Activated CD8-positive, alpha-beta T cell treated with anti-CD3 and anti-CD28 coated beads for 36 hours (primary cell): Measurements from ENCODE around the gene NCL. TPM values are rescaled to one million over a fixed set of nuclear protein-coding genes. Genes with fewer than 3 reads are reported as not detected.
"Not testable (repeated sequence)": the region's sequence is repeated elsewhere in the genome, so short reads cannot be mapped to it uniquely, and the experiment has no call there.

ENCODE experiments used
- ATAC-seq: fragments of 200-7000 bp; cut with Tn5 transposase; one replicate; pipeline ENCODE4 v1.10.0; 2021; ENCODE audit warnings: mild to moderate bottlenecking, moderate library complexity
- CTCF ChIA-PET: fragments of 350-600 bp; sonication (Branson Sonifier 250); formaldehyde crosslinking; loops from one replicate; lab custom pipeline; 2021; ENCODE audit warnings: antibody characterized with exemption; lab: Charles Lee
- POLR2A ChIA-PET: fragments of 350-600 bp; sonication (Branson Sonifier 250); formaldehyde crosslinking; loops from one replicate; lab custom pipeline; 2021; ENCODE audit warnings: antibody characterized with exemption; lab: Charles Lee
- DNase-seq: peaks from one replicate; pipeline ENCODE4 v3.0.0-alpha.2; 2020
- H3K27ac Mint-ChIP-seq: one replicate; pipeline ENCODE4 v1.8.0; 2021; ENCODE audit warnings: mild to moderate bottlenecking, mixed read lengths
- H3K27me3 Mint-ChIP-seq: one replicate; pipeline ENCODE4 v1.8.0; 2021; ENCODE audit warnings: mixed read lengths
- H3K36me3 Mint-ChIP-seq: one replicate; pipeline ENCODE4 v1.8.0; 2021; ENCODE audit warnings: low read depth, mixed read lengths
- H3K4me1 Mint-ChIP-seq: one replicate; pipeline ENCODE4 v1.8.0; 2021; ENCODE audit warnings: low read depth, mixed read lengths
- H3K4me3 Mint-ChIP-seq: one replicate; pipeline ENCODE4 v1.8.0; 2021; ENCODE audit warnings: mild to moderate bottlenecking, moderate library complexity, mixed read lengths
- H3K9me3 Mint-ChIP-seq: one replicate; pipeline ENCODE4 v1.8.0; 2021; ENCODE audit warnings: mixed read lengths
- CTCF ChIP-seq: fragments of 200-600 bp; IDR thresholded peaks from one replicate; pipeline ENCODE4 v1.8.0; 2022; ENCODE audit warnings: antibody characterized with exemption, mild to moderate bottlenecking
- intact Hi-C: fragments of 100-400 bp; cut with micrococcal nuclease; formaldehyde crosslinking; loops from one replicate; pipeline ENCODE4 v1.10.0; 2022
- total RNA-seq, 2 experiments: library from RNA; stranded (reverse); gene quantifications; one replicate each; pipeline ENCODE4 v1.2.3, GENCODE V29; 2021

NCL gene
- total RNA-seq, 2 experiments from 2014 or later, result 1,312 to 1,361 TPM

- no peak for DNase-seq
- Mint-ChIP-seq H3K4me3 (no peak overlapping the region), H3K9me3 (peaks cover 13% of the 10 kb centered on the region), H3K27me3 (peaks cover 25% of the 10 kb centered on the region), H3K36me3 (peaks cover 2% of the 10 kb centered on the region), H3K27ac (no peak overlapping the region), H3K4me1 (peaks cover 24% of the 10 kb centered on the region)
- intact Hi-C loops, result loop anchor here (5.0 to 10.0 kb wide), 2 partner anchors 115 to 182 kb away; no protein-coding TSS in a partner anchor
- CTCF ChIA-PET, result interaction anchor here (0.8 to 1.8 kb wide), 3 partner anchors 10 to 183 kb away, joined by 4 to 6 read pairs (median 5); no protein-coding TSS in a partner anchor
- ATAC-seq, result no peak
- no peak for TF ChIP-seq CTCF
- POLR2A ChIA-PET, result no interaction called here
Observed at GRCh38 chr2:231409776-231410175, 54.5 kb downstream of the NCL start.

- H3K4me3 Mint-ChIP-seq, ATAC-seq, DNase-seq, POLR2A ChIA-PET, H3K36me3 Mint-ChIP-seq, H3K27ac Mint-ChIP-seq, intact Hi-C loops: not testable (repeated sequence)
- H3K9me3 Mint-ChIP-seq, result peaks cover 13% of the 10 kb centered on the region
- H3K27me3 Mint-ChIP-seq, result peaks cover 17% of the 10 kb centered on the region
- CTCF ChIA-PET, result interaction anchor here (1.1 to 4.8 kb wide), 3 partner anchors 8 to 181 kb away, joined by 3 to 36 read pairs (median 5); no protein-coding TSS in a partner anchor
- H3K4me1 Mint-ChIP-seq, result peaks cover 24% of the 10 kb centered on the region
Observed at GRCh38 chr2:231408304-231408703, 56.0 kb downstream of the NCL start.

- peaks cover 13% of the 10 kb centered on the region for H3K9me3 Mint-ChIP-seq
- DNase-seq, ATAC-seq, H3K36me3 Mint-ChIP-seq, H3K4me3 Mint-ChIP-seq, H3K27ac Mint-ChIP-seq, intact Hi-C loops: not testable (repeated sequence)
- peaks cover 14% of the 10 kb centered on the region for H3K27me3 Mint-ChIP-seq
- POLR2A ChIA-PET, result interaction anchor here (1.2 to 1.6 kb wide), 2 partner anchors 11 to 44 kb away, joined by 3 read pairs; no protein-coding TSS in a partner anchor
- H3K4me1 Mint-ChIP-seq, result peaks cover 24% of the 10 kb centered on the region
- CTCF ChIA-PET, result interaction anchor here (1.1 to 4.8 kb wide), 4 partner anchors 44 to 304 kb away, joined by 3 to 36 read pairs (median 4); no protein-coding TSS in a partner anchor
Observed at GRCh38 chr2:231407686-231408085, 56.6 kb downstream of the NCL start.

GRCh38 chr2:231405601-231406367 is 58.5 kb downstream of the NCL start:
- TF ChIP-seq CTCF, result peak; percentile 70
- CTCF ChIA-PET, result interaction anchor here (0.6 to 4.8 kb wide), 27 partner anchors 8 to 358 kb away, joined by 3 to 36 read pairs (median 3); partner anchors contain the start of gene B3GNT7
- POLR2A ChIA-PET, result interaction anchor here (0.7 to 1.4 kb wide), 4 partner anchors 9 to 208 kb away, joined by 3 to 5 read pairs (median 4); no protein-coding TSS in a partner anchor
- ATAC-seq, result peak; percentile 81
- intact Hi-C loops, H3K36me3 Mint-ChIP-seq, H3K27me3 Mint-ChIP-seq, H3K9me3 Mint-ChIP-seq: not testable (repeated sequence)
- Mint-ChIP-seq H3K4me3 (peak overlapping the region; percentile 44), H3K27ac (peak overlapping the region; percentile 68), H3K4me1 (peaks cover 18% of the 10 kb centered on the region)
- peak; percentile 77 for DNase-seq

GRCh38 chr2:231404183-231404578 is 60.1 kb downstream of the NCL start:
- intact Hi-C loops, ATAC-seq, H3K9me3 Mint-ChIP-seq, H3K36me3 Mint-ChIP-seq, H3K27ac Mint-ChIP-seq, H3K27me3 Mint-ChIP-seq, H3K4me3 Mint-ChIP-seq, DNase-seq: not testable (repeated sequence)
- CTCF ChIA-PET, result interaction anchor here (0.6 to 1.4 kb wide), 2 partner anchors 21 to 300 kb away, joined by 3 read pairs; no protein-coding TSS in a partner anchor
- H3K4me1 Mint-ChIP-seq, result peaks cover 18% of the 10 kb centered on the region
- POLR2A ChIA-PET, result interaction anchor here (0.6 to 1.4 kb wide), 3 partner anchors 46 to 209 kb away, joined by 3 read pairs; no protein-coding TSS in a partner anchor

Other genes with a start within 250 kb of the NCL start
- under 1 TPM in 1 of 2 experiments, not detected in 1; 0.29 TPM for gene B3GNT7, start 68.8 kb downstream of the NCL start, total RNA-seq
- gene NMUR1, start 66.0 kb upstream of the NCL start, total RNA-seq, result under 1 TPM in 1 of 2 experiments, not detected in 1; 0.09 TPM
- not detected for gene TEX44, start 128.4 kb upstream of the NCL start, total RNA-seq
- 1,000 to 10,000 TPM; 2,463 to 2,468 TPM for gene PTMA, start 244.0 kb upstream of the NCL start, total RNA-seq